ENCODE results near the gene AQP11. TPM values are rescaled to one million over a fixed set of nuclear protein-coding genes. Genes with fewer than 3 reads are reported as not detected.

The AQP11 gene
- total and polyA plus RNA-seq, 2 of the 4 experiments (the other 2 are of a cell fraction) = 1.1 TPM

DNA sequence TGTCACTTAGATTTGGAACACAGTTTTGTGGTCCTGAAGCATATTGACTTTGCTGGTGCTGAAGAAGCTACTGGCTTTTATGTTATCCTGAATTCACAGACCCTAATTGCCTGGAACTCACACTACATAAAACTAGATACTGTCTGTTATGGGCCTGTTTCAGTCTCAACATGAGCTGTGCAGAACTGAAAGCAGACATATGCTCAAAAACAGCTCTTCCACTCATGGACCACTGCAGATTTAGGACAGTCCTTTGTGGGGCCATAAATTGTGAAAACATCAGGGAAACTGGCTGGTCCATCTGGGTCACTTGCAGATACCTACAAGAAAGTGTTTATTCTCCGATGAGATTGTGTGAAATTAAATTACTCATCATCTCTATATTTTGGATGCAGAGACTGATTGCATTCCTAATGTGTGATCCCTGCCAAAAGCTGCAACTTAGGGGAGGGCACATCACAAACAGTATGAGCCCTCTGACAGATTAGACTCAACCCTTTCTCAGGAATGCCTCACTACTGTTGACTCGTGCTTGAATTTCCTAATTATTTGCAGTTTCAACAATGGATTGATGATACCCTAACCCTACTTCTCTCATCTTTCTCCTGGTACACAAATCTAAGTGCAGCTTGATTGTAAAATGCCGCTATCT lies 58.0 kb downstream of the AQP11 start:
- Histone ChIP-seq H3K56ac (ENCODE audit: extremely low read depth, insufficient read depth, low read length) (no peak overlapping the region), H2AK5ac (ENCODE audit: low read depth, low read length) (no peak overlapping the region), H3K79me1 (ENCODE audit: low read depth in 1 of 2, low read length in 2 of 2) (no peaks in the 10 kb centered on the region), H3K23ac (ENCODE audit: low read depth, low read length) (no peak overlapping the region), H4K20me1 (ENCODE audit: insufficient read depth, low read length) (no peaks in the 10 kb centered on the region), H2BK15ac (ENCODE audit: low read depth, low read length) (no peak overlapping the region), H4K5ac (ENCODE audit: low read depth, low read length) (no peak overlapping the region), H2BK120ac (ENCODE audit: low read depth, low read length) (no peak overlapping the region), H4K91ac (ENCODE audit: insufficient read depth, low read depth, low read length) (no peak overlapping the region), H3K27me3 (ENCODE audit: control insufficient read depth, insufficient read depth, low read length) (no peaks in the 10 kb centered on the region), H2BK20ac (ENCODE audit: low read depth, low read length) (no peak overlapping the region), H4K8ac (ENCODE audit: low read depth in 2 of 2, low read length in 2 of 2) (no peak overlapping the region), H2AK9ac (replicated peaks; ENCODE audit: low read depth, low read length, poor library complexity) (no peak overlapping the region), H3K27ac (ENCODE audit: insufficient read depth, low read length) (no peak overlapping the region), H3K9me1 (ENCODE audit: insufficient read depth, low read length) (no peaks in the 10 kb centered on the region), H3K14ac (replicated peaks; ENCODE audit: low read depth, low read length) (no peak overlapping the region), H3K9ac (ENCODE audit: low read depth, low read length) (no peak overlapping the region), H3K4me2 (ENCODE audit: low read depth, low read length) (no peak overlapping the region), H3K4me3 (ENCODE audit: insufficient read depth, low read depth, low read length) (no peak overlapping the region), H3K4ac (ENCODE audit: low read depth, low read length) (no peak overlapping the region), H3K36me3 (ENCODE audit: control insufficient read depth, insufficient read depth, low read length) (no peaks in the 10 kb centered on the region), H2AFZ (replicated peaks; ENCODE audit: low read length, poor library complexity) (no peak overlapping the region), H3K4me1 (ENCODE audit: control insufficient read depth, insufficient read depth, low read length) (no peaks in the 10 kb centered on the region), H2BK5ac (ENCODE audit: low read depth, low read length, poor library complexity, severe bottlenecking) (no peak overlapping the region), H3K18ac (ENCODE audit: low read depth, low read length) (no peak overlapping the region), H3K9me3 (ENCODE audit: control insufficient read depth, insufficient read depth, low read length) (no peaks in the 10 kb centered on the region)
- in situ Hi-C loops (cut with MboI; ENCODE audit: low sequenced_read_pairs) = no loop called here
- intact Hi-C loops (cut with micrococcal nuclease) = no loop called here
- no peak for DNase-seq
- ChIA-PET CTCF (no interaction called here), POLR2A (ENCODE audit: unreplicated experiment) (no interaction called here)
- peak; percentile 86 for ATAC-seq (ENCODE audit: low read depth)
- TF ChIP-seq FOS (IDR thresholded peaks at IDR 0.05; ENCODE audit: low read depth, low read length) = no peak
- TF ChIP-seq RCOR1 (IDR thresholded peaks at IDR 0.05; ENCODE audit: insufficient replicate concordance, low read length) = no peak
- no peak for TF ChIP-seq RAD21 (IDR thresholded peaks at IDR 0.05; ENCODE audit: low read length)
- TF ChIP-seq POLR2A (IDR thresholded peaks at IDR 0.05; ENCODE audit: low read depth, low read length) = no peak
- no peak for TF ChIP-seq MXI1 (IDR thresholded peaks at IDR 0.05; ENCODE audit: borderline replicate concordance, low read depth, low read length)
- TF ChIP-seq CHD1 (IDR thresholded peaks at IDR 0.05; ENCODE audit: low read depth, low read length) = no peak
- no peak for TF ChIP-seq CTCF (conservative IDR thresholded peaks at IDR 0.05; ENCODE audit: low read depth, low read length)
- TF ChIP-seq RFX5 (IDR thresholded peaks at IDR 0.05; ENCODE audit: low read depth, low read length) = no peak
- no peak for TF ChIP-seq MAFK (IDR thresholded peaks at IDR 0.05; ENCODE audit: low read depth, low read length)
- TF ChIP-seq SMC3 (IDR thresholded peaks at IDR 0.05; ENCODE audit: low read depth, low read length) = no peak
- TF ChIP-seq CEBPB (IDR thresholded peaks at IDR 0.05; ENCODE audit: low read depth, low read length) = no peak
- dilution Hi-C loops (cut with HindIII; ENCODE audit: low sequenced_read_pairs, unreplicated experiment) = no loop called here
- no CpG with 5 or more reads among the region's 3 CpGs for WGBS, 2 experiments (ENCODE audit: extremely low coverage in 2 of 2, insufficient read length in 1 of 2)
- no TSS peak for BruUV-seq (replicated peaks)
